Esophagus muscularis mucosa (tissue), 2 donors: ENCODE data around the gene NKPD1.

Experiments used
- EP300 ChIP-seq: sonication (generic); formaldehyde crosslinking; IDR thresholded peaks from one replicate; pipeline ENCODE4 v1.6.1; 2017; ENCODE audit warnings: antibody characterized with exemption
- POLR2A ChIP-seq: fragments of 450-650 bp; IDR thresholded peaks from one replicate; pipeline ENCODE4 v1.6.1; 2017; ENCODE audit warnings: antibody characterized with exemption, moderate library complexity, mild to moderate bottlenecking, low read depth

GRCh38 chr19:45151320-45151719 is 9.5 kb downstream of the NKPD1 start:
- no peak for TF ChIP-seq EP300
- no peak for TF ChIP-seq POLR2A
